K562 (cell line): ENCODE data around the gene ITGAL. TPM values are rescaled to one million over a fixed set of nuclear protein-coding genes. Genes with fewer than 3 reads are reported as not detected.
A peak's percentile ranks its signal among the peaks of the same experiment; 100 is the strongest.

ENCODE experiments used
- ARNT ChIP-seq, 2 experiments: fragments of 450-650 bp; IDR thresholded peaks; 2 replicates each; pipeline ENCODE4 v1.6.1; 2016; ENCODE audit warnings: mild to moderate bottlenecking in 1 of 2
- CAMTA2 ChIP-seq: fragments of 250-450 bp; sonication (Bioruptor Pico); conservative IDR thresholded peaks from 2 replicates; pipeline ENCODE4 v1.5.1; 2022
- CHD1 ChIP-seq: fragments of 200-600 bp; sonication (generic); IDR thresholded peaks from one replicate; pipeline ENCODE4 v1.6.1; 2012; ENCODE audit warnings: mild to moderate bottlenecking, moderate library complexity, low read length, inconsistent platforms
- FOXA3 ChIP-seq, 2 experiments: fragments of 450-650 bp in 1 of 2; sonication (generic) in 1 of 2; formaldehyde crosslinking; IDR thresholded peaks in 1 of 2; conservative IDR thresholded peaks in 1 of 2; 2 replicates each; pipeline versions ENCODE4 v1.4.0 to v1.8.0; 2020 to 2022; ENCODE audit warnings: mild to moderate bottlenecking in 2 of 2, missing genetic modification reagents in 1 of 2
- HBP1 ChIP-seq: fragments of 450-650 bp; formaldehyde crosslinking; IDR thresholded peaks from 2 replicates; pipeline ENCODE4 v1.4.0; 2022; ENCODE audit warnings: missing genetic modification characterization
- IFI16 ChIP-seq: fragments of 250-450 bp; sonication (Bioruptor Pico); IDR thresholded peaks from 2 replicates; pipeline ENCODE4 v2.1.2; 2022; ENCODE audit warnings: mild to moderate bottlenecking, inconsistent platforms
- IRF1 ChIP-seq: sonication (generic); formaldehyde crosslinking; IDR thresholded peaks from 2 replicates; pipeline ENCODE4 v1.8.0; 2022; ENCODE audit warnings: missing genetic modification reagents, mild to moderate bottlenecking, borderline replicate concordance
- KDM2B ChIP-seq: fragments of 250-450 bp; sonication (Bioruptor Pico); IDR thresholded peaks from 2 replicates; pipeline ENCODE4 v1.8.0; 2021; ENCODE audit warnings: mild to moderate bottlenecking, moderate library complexity
- KDM5B ChIP-seq: fragments of 200-600 bp; sonication (generic); IDR thresholded peaks from 2 replicates; pipeline ENCODE4 v1.6.1; 2012; ENCODE audit warnings: low read depth, mild to moderate bottlenecking, moderate library complexity, low read length, control low read depth, inconsistent platforms; ENCODE audit not compliant: insufficient replicate concordance
- MEF2D ChIP-seq: conservative IDR thresholded peaks from 2 replicates; pipeline ENCODE4 v1.6.1; 2016; ENCODE audit warnings: low read depth, missing genetic modification characterization, missing compliant biosample characterization
- MLX ChIP-seq, 2 experiments: fragments of 450-650 bp in 1 of 2; sonication (generic) in 1 of 2; formaldehyde crosslinking; conservative IDR thresholded peaks; 2 replicates each; pipeline versions ENCODE4 v1.4.0 to v1.8.1; 2020 to 2022; ENCODE audit warnings: mild to moderate bottlenecking in 1 of 2, missing genetic modification reagents in 1 of 2
- MTA2 ChIP-seq: fragments of 450-650 bp; IDR thresholded peaks from 2 replicates; pipeline ENCODE4 v1.6.1; 2016; ENCODE audit warnings: low read depth
- NR3C1 ChIP-seq: sonication (generic); formaldehyde crosslinking; IDR thresholded peaks from 2 replicates; pipeline ENCODE4 v1.8.1; 2022; ENCODE audit warnings: missing genetic modification reagents
- POLR3G ChIP-seq: IDR thresholded peaks from 2 replicates; pipeline ENCODE4 v1.6.1; 2011; ENCODE audit not compliant: insufficient read length, insufficient replicate concordance; ENCODE audit errors: extremely low read depth
- SOX6 ChIP-seq: fragments of 450-650 bp; IDR thresholded peaks from 2 replicates; pipeline ENCODE4 v1.6.1; 2014; ENCODE audit warnings: mild to moderate bottlenecking
- TOE1 ChIP-seq, 2 experiments: fragments of 450-650 bp in 1 of 2; sonication (generic) in 1 of 2; formaldehyde crosslinking in 1 of 2; IDR thresholded peaks; 2 replicates each; pipeline versions ENCODE4 v1.7.1 to v1.8.0; 2016 to 2022; ENCODE audit warnings: borderline replicate concordance in 2 of 2, mild to moderate bottlenecking in 2 of 2, antibody characterized with exemption in 1 of 2, inconsistent platforms in 1 of 2, low read depth in 1 of 2, missing genetic modification reagents in 1 of 2, moderate library complexity in 1 of 2
- ZNF274 ChIP-seq: IDR thresholded peaks from 2 replicates; pipeline ENCODE4 v1.6.1; 2011; ENCODE audit warnings: low read depth, mild to moderate bottlenecking, low read length, moderate library complexity, borderline replicate concordance
- ZNF3 ChIP-seq: fragments of 250-450 bp; sonication (Bioruptor Pico); IDR thresholded peaks from 2 replicates; pipeline ENCODE4 v1.5.0; 2021; ENCODE audit warnings: mild to moderate bottlenecking, moderate library complexity
- polyA plus RNA-seq, 8 experiments: library from polyadenylated mRNA; depleted of rRNA in 4 of 8; stranded (reverse) in 5 of 8; unstranded in 3 of 8; fragments of >200 nt; fragmentation: Nextera tagmentation in 2 of 8; fragmentation: Illumina TruSeq in 1 of 8; extraction: Ambion mirVana in 2 of 8; extraction: Trizol in 1 of 8; gene quantifications; 2 replicates each; pipeline versions ENCODE4 v1.2.1 to v1.2.3, GENCODE V29; 2011 to 2014; ENCODE audit warnings: inconsistent platforms in 1 of 8, missing spikeins in 1 of 8
- total RNA-seq, 7 experiments: library from RNA; depleted of rRNA in 6 of 7; stranded (reverse); fragments of >200 nt in 6 of 7; fragmentation: Illumina TruSeq in 2 of 7; extraction: Trizol in 2 of 7; gene quantifications; 2 replicates each; pipeline versions ENCODE4 v1.2.1 to v1.2.3, GENCODE V29; 2011 to 2021; ENCODE audit warnings: low replicate concordance in 1 of 7
- TF ChIP-seq, protein P1 (sequence below): fragments of 450-650 bp; IDR thresholded peaks from 2 replicates; pipeline ENCODE4 v1.6.1; 2017; ENCODE audit warnings: mild to moderate bottlenecking, moderate library complexity
- TF ChIP-seq, protein P2 (sequence below): fragments of 250-450 bp; sonication (Bioruptor Pico); IDR thresholded peaks from 2 replicates; pipeline ENCODE4 v1.8.0; 2022; ENCODE audit warnings: inconsistent platforms

ITGAL gene
- total and polyA plus RNA-seq, 9 of the 15 experiments (the other 6 are each of a cell fraction or from before 2014, with no cell fraction given): 0.01 to 0.53 TPM; not detected in 7

GRCh38 chr16:30534368-30535105 is 62.0 kb downstream of the ITGAL start, which contains the start of gene ZNF747 (continued):
- TF ChIP-seq, protein P1, sequence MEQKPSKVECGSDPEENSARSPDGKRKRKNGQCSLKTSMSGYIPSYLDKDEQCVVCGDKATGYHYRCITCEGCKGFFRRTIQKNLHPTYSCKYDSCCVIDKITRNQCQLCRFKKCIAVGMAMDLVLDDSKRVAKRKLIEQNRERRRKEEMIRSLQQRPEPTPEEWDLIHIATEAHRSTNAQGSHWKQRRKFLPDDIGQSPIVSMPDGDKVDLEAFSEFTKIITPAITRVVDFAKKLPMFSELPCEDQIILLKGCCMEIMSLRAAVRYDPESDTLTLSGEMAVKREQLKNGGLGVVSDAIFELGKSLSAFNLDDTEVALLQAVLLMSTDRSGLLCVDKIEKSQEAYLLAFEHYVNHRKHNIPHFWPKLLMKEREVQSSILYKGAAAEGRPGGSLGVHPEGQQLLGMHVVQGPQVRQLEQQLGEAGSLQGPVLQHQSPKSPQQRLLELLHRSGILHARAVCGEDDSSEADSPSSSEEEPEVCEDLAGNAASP: no peak
- TF ChIP-seq, protein P2, sequence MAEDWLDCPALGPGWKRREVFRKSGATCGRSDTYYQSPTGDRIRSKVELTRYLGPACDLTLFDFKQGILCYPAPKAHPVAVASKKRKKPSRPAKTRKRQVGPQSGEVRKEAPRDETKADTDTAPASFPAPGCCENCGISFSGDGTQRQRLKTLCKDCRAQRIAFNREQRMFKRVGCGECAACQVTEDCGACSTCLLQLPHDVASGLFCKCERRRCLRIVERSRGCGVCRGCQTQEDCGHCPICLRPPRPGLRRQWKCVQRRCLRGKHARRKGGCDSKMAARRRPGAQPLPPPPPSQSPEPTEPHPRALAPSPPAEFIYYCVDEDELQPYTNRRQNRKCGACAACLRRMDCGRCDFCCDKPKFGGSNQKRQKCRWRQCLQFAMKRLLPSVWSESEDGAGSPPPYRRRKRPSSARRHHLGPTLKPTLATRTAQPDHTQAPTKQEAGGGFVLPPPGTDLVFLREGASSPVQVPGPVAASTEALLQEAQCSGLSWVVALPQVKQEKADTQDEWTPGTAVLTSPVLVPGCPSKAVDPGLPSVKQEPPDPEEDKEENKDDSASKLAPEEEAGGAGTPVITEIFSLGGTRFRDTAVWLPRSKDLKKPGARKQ (CRISPR knock-in tag): no peak
- TF ChIP-seq NR3C1 (peak; percentile 54; the same call in 1 of the 2 replicates), HBP1 (CRISPR knock-in tag) (no peak), MTA2 (no peak), IFI16 (no peak), TOE1 (IDR thresholded peaks at IDR 0.05; ENCODE audit: borderline replicate concordance) (no peak; the same call in 1 of the 2 replicates), TOE1 (CRISPR knock-in tag; IDR thresholded peaks at IDR 0.05; ENCODE audit: borderline replicate concordance, low read depth) (no peak), CHD1 (no peak), POLR3G (no peak), ARNT (IDR thresholded peaks at IDR 0.05) (no peak), FOXA3 (CRISPR knock-in tag; conservative IDR thresholded peaks at IDR 0.05 in 1 of 2, IDR thresholded peaks at IDR 0.05 in 1 of 2) (0 out of 4 replicates have a peak, but pooled peaks of 1 of the 2 experiments have one; percentile 68), MEF2D (no peak), MLX (CRISPR knock-in tag; conservative IDR thresholded peaks at IDR 0.05) (no peak), SOX6 (no peak), KDM5B (peak; percentile 42), ZNF274 (no peak), CAMTA2 (no peak), KDM2B (CRISPR knock-in tag) (no peak), ZNF3 (no peak), IRF1 (CRISPR knock-in tag) (no peak)
